ENCODE results near the gene DDO. TPM values are rescaled to one million over a fixed set of nuclear protein-coding genes. Genes with fewer than 3 reads are reported as not detected.

The DDO gene
- total and polyA plus RNA-seq, 2 of the 8 experiments (the other 6 are each of a cell fraction or from before 2014, with no cell fraction given): not detected

DNA sequence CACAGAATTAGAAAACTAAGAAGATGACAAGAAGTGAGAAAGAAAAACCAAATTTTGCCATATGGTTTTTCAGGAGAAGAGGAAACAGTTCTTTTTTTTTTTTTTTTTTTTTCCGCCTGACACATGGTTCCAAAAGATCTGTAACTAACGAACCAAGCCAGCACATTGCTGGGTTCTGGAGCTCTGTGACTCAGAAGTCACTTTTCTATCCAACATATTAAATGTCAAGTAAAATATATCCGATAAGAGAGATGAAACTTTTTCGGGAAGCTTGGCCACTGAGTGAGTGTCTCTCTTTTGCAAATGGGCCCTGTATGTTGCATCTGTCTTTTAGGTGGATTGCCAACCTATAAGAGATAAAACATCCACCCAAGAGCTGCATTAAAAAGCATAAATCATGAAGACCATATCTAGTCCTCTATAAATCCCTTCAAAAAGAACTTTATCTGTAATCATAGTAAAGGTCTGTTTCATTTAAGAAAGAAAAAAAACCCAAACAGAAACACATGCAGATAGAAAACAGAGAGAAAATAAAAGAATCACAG, 61.8 kb downstream of the DDO start (continued):
- TF ChIP-seq RAD21 (IDR thresholded peaks at IDR 0.05 in 1 of 2, conservative IDR thresholded peaks at IDR 0.05 in 1 of 2; ENCODE audit: low read depth in 2 of 2, low read length in 2 of 2) (no peak), BRCA1 (IDR thresholded peaks at IDR 0.05; ENCODE audit: low read depth, low read length) (no peak), JUN (IDR thresholded peaks at IDR 0.05; ENCODE audit: low read depth, low read length) (no peak), SIX5 (IDR thresholded peaks at IDR 0.05; ENCODE audit: low read depth, low read length) (no peak), JUND (IDR thresholded peaks at IDR 0.05; ENCODE audit: low read length) (no peak), TBP (IDR thresholded peaks at IDR 0.05; ENCODE audit: low read depth, low read length) (no peak)
